Lower leg skin (tissue), 3 donors: ENCODE results near the gene ANK2.

Experiments used
- CTCF ChIP-seq, 3 donors: fragments of 450-650 bp; IDR thresholded peaks; one replicate each; pipeline ENCODE4 v1.5.1; 2016; ENCODE audit warnings: antibody characterized with exemption in 3 of 3, mild to moderate bottlenecking in 3 of 3, moderate library complexity in 2 of 3
- POLR2A ChIP-seq, 2 donors: fragments of 450-650 bp; IDR thresholded peaks; one replicate each; pipeline ENCODE4 v1.6.1; 2016 to 2017; ENCODE audit warnings: antibody characterized with exemption in 2 of 2, mild to moderate bottlenecking in 1 of 2, moderate library complexity in 1 of 2

DNA sequence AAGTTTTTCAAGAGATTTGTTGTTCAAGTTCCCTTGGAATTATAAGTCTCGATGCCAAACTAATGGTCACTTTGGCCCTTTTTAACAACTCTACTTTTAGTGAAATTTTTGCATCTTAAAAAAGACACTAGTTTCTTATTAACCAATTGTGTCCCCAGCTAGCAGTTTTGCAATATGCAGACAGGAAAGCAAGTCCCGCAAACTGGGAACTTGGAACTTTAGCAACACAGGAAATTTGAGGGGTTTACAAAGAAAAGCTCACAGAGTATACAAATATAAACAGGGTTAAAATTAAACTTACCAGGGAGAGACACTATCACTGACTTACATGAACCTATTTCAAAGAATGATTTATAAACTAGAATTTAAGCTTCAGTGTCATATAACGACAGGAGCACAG, 137.9 kb downstream of the ANK2 start:
- TF ChIP-seq CTCF (IDR thresholded peaks at IDR 0.05) = no peak
- no peak for TF ChIP-seq POLR2A (IDR thresholded peaks at IDR 0.05)
